HG03565 (cell line): ENCODE data around the gene PCAT6.
"Not testable (repeated sequence)": the region's sequence is repeated elsewhere in the genome, so short reads cannot be mapped to it uniquely, and the experiment has no call there.

Experiments used
- ATAC-seq: cut with Tn5 transposase; IDR thresholded peaks from one replicate; pipeline ENCODE4 v1.9.1; 2021; ENCODE audit warnings: mild to moderate bottlenecking, moderate library complexity; ENCODE audit not compliant: unreplicated experiment

The PCAT6 gene

DNA sequence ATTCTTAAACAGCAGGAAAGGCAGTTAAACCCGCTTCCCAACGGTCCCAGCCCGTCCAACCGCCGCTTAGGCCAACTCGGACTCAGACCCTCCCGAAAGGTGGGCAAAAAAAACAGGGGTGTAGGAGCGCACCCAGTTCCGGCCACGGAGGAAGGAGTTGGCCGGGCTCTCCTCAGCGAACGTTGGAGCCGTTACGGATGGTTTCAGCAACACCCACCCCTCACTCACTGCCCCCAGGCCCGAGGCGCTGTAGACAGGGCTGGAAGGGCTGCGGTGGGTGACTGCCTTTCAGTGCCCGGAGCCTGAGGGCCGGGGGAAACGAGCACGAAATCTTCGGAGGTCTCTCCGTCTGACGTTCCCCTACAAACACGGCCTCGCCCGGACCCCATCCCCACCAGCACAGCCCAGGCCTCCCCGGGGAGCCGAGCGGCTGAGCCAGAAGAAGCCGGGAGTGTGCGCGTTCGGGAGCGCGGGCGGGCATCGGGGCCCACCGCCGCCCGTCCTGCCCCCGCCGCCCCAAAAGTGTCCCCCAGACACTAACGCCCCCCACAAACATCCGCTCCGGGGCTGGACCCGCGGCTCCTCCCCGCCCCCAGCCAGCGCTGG, 3.8 kb upstream of the PCAT6 start:
- no peak for ATAC-seq

DNA sequence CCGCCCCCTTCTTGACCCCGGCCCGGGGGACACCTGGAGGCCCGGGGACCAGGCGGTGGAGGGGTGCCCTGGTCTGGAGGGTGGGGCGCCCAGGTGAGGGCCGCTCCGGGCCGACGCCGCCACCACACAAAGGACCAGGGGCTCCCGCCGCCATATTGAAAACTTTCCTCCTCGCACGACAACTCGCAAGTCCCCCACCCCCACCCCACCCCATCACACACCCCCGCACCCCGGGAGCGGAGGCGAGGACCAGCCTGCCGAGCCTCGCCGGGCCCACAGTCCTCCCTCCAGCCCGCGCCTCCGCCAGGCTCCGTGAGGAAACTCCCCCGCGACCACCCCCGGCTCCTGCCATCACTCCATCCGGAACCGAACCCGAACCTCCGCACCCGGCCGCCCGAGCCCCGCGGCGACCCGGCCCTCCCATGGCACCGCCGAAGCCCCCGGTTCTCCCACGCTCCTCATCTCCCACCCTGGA, 3.3 kb upstream of the PCAT6 start:
- ATAC-seq = no peak

- no peak for ATAC-seq
Measured at GRCh38 chr1:202807926-202808757, 2.6 kb upstream of the PCAT6 start, which contains the start of gene KDM5B. Gene KDM5B (minus strand): TSS chr1:202808421. CDS start chr1:202808305, 116 bp downstream.

GRCh38 chr1:202809597-202810159, 1.1 kb upstream of the PCAT6 start:
- no peak for ATAC-seq

GRCh38 chr1:202810193-202810614, 550 bp upstream of the PCAT6 start:
- no peak for ATAC-seq

- ATAC-seq = no peak
Measured at GRCh38 chr1:202811296-202812175, 782 bp downstream of the PCAT6 start.

GRCh38 chr1:202812176-202813026, 1.6 kb downstream of the PCAT6 start:
- no peak for ATAC-seq

GRCh38 chr1:202815120-202815519, 4.4 kb downstream of the PCAT6 start:
- no peak for ATAC-seq

DNA sequence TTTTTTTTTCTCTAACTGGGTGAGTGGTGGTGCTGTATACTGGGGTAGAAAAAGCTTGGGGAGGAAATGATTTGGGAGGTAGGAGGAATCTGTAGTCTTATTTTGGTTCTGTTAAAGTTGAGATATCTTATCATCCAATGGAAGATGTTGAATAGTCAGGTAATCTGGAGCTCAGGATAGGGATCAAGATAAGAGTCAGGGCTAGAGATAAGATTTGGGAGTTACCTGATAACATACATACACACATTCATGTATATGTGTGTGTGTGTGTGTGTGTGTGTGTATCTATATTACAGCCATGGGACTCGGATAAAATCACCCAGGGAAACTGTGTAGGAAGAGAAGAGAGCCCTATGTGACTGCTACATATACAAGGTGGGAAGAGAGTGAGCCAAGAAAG, 8.1 kb downstream of the PCAT6 start:
- no peak for ATAC-seq

DNA sequence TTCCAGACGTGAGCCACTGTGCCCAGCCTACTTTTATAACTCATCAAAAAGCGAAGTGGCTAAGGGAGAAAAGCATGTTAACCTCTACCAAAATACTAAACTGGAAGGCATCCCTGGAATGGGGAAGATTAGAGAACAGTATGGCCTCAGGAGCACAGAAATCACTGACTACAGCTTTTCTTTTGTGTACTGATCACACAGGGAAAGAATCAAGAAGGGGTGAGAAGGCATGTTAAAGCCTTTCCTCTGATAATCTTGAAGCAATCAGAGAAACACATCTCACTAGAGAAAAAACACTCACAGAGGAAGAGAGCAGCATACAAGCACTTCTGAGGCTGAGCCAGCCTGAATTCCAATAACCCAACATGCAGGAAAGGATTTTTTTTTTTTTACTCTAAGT, 10.7 kb downstream of the PCAT6 start:
- no peak for ATAC-seq

DNA sequence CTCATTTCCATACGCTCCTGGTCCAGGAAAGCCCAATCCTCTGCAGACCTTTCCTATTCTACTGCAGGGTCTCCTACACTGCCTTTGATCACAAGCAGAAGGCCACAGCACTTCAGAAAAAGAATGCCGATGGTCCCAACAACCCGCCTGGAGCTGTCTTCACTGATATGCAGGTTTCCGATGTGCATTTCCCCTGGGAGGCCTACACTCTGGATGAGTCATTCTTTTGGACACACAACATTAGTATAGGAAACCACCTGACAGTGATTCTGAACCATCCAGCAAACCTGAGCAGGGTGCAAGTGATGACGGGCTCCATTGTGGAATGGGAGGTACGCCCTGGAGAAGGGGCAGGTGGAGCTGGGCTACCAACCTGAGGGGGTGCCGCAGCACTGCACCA, 15.0 kb downstream of the PCAT6 start:
- ATAC-seq = no peak

DNA sequence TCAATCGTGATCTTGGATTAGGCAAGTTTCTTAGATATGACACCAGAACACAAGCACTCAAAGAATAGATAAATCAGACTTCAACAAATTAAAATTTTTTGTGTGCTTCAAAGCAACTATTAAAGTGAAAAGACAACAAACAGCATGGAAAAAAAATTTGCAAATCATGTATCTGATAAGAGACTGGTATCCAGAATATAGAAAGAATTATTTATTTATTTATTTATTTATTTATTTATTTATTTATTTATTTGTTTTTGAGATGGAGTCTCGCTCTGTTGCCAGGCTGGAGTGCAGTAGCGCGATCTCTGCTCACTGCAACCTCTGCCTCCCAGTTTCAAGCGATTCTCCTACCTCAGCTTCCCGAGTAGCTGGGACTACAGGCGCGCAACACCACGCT, 18.5 kb downstream of the PCAT6 start:
- ATAC-seq = not testable (repeated sequence)

DNA sequence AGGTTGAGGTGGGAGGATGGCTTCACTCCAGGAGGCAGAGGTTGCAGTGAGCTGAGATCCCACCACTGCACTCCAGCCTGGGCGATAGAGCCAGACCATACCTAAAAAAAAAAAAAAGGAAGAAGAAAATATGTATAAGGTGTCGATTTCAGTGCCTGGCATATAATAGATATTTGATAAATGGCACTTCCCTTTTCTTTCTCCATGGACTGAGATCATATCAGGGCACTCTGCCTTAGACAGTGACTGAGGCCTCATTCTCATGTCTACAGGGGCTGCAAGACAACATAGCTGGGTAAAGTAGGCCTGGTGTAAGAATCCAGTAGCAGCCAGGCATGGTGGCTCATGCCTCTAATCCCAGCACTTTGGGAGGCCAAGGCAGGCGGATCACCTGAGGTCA, 21.2 kb downstream of the PCAT6 start:
- ATAC-seq = no peak

- ATAC-seq = no peak
Measured at GRCh38 chr1:202834771-202835547, 24.2 kb downstream of the PCAT6 start.

DNA sequence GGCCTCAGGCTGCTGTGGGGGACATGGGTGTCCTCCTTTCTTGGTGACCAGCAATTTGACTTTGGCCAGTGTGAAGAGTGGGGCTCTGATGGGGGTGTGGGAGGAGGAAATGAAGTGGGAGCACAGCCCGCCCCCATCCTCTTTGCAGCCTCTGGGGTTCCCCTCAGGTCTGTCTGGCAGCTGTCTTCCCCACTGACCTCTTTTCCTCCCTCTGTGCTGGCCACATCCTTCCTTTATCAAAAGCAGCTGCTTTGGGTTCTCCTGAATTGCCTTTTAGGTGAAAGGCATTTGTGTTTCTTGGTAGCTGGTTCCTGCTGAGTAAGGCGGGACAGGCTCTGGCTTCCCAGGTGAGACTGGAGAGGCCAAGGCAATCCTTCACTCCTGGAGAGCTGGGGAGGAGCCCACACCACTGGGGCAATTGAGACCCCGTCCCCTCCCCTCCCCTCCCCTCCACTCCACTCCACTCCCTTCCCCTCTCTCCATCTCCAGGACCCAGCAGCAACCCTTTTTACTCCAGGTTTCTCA, 24.9 kb downstream of the PCAT6 start:
- ATAC-seq = no peak

- no peak for ATAC-seq
Measured at GRCh38 chr1:202836623-202837403, 26.1 kb downstream of the PCAT6 start.

DNA sequence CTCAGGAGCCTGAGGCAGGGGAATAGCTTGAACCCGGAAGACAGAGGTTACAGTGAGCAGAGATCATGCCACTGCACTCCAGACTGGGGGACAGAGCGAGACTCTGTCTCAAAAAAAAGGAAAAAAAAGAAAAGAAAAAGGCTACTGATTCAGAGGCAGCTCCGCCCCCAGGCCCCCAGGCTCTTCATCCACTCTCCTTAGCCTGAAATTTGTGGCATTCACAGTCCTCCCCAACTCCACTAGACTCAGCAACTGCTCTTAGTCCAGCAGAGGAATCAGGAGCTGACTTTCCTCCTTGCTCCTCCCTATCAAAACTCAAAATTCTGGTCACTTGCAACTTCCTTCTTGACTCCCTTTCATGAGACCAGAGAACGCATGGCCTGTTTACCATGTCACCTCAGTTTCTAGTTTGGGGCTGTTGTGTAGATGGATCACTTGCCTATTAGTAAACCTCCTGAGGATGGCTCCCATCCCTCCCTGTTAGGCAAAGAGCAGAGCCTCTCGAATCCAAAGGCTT, 27.1 kb downstream of the PCAT6 start:
- ATAC-seq = no peak

DNA sequence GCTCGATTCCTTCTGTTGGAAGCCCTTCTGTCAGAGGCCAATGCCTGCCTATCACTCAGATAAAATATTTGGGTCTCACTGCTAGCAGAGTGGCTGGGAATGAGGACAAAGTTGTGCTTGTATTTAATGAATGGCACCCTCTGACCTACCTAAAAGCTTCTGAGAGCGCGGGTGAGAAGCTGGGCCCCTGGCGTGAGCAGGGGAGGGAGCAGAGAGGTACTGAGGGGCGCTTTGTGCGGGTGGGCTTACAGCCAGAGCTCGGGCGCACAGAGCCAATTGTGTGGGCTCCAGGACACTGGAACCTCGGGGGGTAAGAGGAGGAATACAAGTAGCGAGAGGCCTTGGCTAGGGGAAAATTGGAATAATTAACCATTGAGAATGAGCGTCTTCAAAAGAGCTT, 32.3 kb downstream of the PCAT6 start:
- ATAC-seq = no peak
